ENCODE measurements around the gene OR1M1.
"Not testable (repeated sequence)": the region's sequence is repeated elsewhere in the genome, so short reads cannot be mapped to it uniquely, and the experiment has no call there.

Gene OR1M1

DNA sequence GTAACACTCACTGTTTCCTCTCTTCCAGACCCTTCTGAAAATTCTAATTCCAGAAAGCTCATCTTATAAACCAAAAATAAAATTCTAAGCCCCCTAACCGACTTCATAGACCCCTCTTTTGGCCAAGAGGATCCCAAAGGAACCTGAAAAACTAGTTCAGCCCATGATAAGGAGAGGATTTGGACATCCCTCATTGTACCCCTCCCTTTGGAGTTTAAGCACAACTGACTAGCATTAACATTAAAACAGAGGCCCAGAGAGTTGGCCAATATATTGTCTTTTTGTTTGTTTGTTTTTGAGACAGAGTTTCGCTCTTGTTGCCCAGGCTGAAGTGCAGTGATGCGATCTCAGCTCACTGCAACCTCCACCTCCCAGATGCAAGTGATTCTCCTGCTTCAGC is 42.4 kb upstream of the OR1M1 start:
- no peak for DNase-seq (ENCODE audit: low read depth in 2 of 2)
- H3K4me3 ChIP-seq (replicated peaks in 1 of 2; ENCODE audit: low read depth in 2 of 2, low read length in 2 of 2), result no peak overlapping the region
- TF ChIP-seq, protein P1, sequence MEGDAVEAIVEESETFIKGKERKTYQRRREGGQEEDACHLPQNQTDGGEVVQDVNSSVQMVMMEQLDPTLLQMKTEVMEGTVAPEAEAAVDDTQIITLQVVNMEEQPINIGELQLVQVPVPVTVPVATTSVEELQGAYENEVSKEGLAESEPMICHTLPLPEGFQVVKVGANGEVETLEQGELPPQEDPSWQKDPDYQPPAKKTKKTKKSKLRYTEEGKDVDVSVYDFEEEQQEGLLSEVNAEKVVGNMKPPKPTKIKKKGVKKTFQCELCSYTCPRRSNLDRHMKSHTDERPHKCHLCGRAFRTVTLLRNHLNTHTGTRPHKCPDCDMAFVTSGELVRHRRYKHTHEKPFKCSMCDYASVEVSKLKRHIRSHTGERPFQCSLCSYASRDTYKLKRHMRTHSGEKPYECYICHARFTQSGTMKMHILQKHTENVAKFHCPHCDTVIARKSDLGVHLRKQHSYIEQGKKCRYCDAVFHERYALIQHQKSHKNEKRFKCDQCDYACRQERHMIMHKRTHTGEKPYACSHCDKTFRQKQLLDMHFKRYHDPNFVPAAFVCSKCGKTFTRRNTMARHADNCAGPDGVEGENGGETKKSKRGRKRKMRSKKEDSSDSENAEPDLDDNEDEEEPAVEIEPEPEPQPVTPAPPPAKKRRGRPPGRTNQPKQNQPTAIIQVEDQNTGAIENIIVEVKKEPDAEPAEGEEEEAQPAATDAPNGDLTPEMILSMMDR (IDR thresholded peaks at IDR 0.05; ENCODE audit: low read depth, low read length), result no peak

DNA sequence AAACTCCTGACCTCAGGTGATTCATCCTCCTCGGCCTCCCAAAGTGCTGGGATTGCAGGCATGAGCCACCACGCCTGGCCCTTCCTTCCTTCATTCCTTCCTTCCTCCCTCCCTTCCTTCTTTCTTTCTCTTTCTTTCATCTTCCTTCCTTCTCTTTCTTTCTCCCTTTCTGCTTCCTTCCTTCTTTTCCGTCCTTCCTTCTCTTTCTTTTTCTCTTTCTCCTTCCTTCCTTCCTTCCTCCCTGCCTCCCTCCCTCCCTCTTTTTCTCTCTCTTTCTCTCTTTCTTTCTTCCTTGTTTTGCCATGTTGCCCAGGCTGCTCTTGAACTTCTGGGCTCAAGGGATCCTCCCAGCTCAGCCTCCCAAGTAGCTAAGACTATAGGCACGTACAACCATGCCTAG is 40.2 kb upstream of the OR1M1 start:
- no peak overlapping the region for H3K4me3 ChIP-seq (replicated peaks in 1 of 2; ENCODE audit: low read depth in 2 of 2, low read length in 2 of 2)
- TF ChIP-seq, protein P1 (IDR thresholded peaks at IDR 0.05; ENCODE audit: low read depth, low read length), result no peak
- no peak for DNase-seq (ENCODE audit: low read depth in 2 of 2)

DNA sequence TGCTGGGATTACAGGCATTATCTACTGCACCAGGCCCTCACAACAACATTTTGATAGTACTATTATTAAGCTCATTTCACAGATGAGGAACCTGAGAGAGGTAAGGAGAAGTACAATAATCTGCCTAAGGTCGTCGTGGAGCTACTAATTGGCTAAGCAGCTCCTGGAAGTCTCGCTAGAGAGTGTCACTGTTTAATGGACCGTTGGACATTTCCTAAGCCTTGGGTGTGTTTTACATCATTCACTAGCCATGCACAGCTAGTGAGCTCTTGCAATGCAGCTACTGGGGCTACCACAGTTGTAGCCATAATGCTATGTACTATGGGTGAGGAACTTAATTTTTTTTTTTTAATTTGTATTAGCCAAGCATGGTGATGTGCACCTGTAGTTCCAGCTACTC is 34.0 kb upstream of the OR1M1 start:
- TF ChIP-seq, protein P1 (IDR thresholded peaks at IDR 0.05; ENCODE audit: low read depth, low read length), result no peak
- H3K4me3 ChIP-seq (replicated peaks in 1 of 2; ENCODE audit: low read depth in 2 of 2, low read length in 2 of 2), result no peak overlapping the region

DNA sequence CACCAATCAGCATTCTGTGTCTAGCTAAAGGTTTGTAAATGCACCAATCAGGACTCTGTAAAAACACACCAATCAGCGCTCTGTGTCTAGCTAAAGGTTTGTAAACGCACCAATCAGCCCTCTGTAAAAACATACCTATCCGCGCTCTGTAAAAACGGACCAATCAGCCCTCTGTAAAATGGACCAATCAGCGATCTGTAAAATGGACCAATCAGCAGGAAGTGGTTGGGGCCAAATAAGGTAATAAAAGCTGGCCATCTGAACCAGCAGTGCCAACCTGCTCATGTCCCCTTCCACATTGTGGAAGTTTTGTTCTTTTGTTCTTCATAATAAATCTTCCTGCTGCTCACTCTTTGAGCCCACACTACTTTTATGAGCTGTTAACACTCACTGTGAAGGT is 33.2 kb upstream of the OR1M1 start:
- H3K4me3 ChIP-seq (replicated peaks in 1 of 2; ENCODE audit: low read depth in 2 of 2, low read length in 2 of 2); DNase-seq (ENCODE audit: low read depth in 2 of 2): not testable (repeated sequence)

More for the DNA sequence above, 34.0 kb upstream of the OR1M1 start:
- DNase-seq (ENCODE audit: low read depth in 2 of 2), result no peak

DNA sequence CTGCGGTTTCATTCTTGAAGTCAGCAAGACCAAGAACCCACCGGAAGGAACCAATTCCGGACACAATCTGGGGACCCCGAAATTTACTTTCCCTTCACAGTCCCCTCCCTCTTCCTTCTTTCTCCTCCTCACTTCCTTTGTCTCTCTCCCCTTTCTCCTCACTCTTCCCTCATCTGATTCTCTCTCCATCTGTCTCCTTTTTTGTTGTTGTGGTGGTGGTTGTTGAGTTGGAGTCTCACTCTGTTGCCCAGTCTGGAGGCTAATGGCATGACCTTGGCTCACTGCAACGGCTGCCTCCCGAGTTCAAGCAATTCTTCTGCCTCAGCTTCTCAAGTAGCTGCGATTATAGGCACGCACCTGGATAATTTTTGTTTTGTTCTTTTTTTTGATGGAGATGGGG is 32.7 kb upstream of the OR1M1 start:
- H3K4me3 ChIP-seq (replicated peaks in 1 of 2; ENCODE audit: low read depth in 2 of 2, low read length in 2 of 2), result no peak overlapping the region
- no peak for DNase-seq (ENCODE audit: low read depth in 2 of 2)
- TF ChIP-seq, protein P1 (IDR thresholded peaks at IDR 0.05; ENCODE audit: low read depth, low read length), result no peak

DNA sequence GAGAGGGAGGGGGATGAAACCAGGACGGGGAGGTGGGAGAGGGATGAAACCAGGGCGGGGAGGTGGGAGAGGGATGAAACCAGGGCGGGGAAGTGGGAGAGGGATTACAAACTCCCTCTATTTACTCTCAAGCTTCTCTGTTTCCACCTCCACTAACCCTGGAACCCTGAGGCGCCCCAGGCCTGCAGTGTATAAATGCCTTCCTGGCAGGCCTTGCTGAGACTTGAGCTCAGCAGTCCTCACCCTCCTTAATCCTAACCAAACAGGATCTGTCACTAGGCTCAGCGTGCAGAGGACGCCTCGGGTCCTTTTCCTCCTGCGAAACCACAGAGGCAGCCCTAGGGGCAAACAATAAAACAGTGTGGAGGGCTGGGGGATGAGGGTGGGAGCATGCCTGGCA is 32.1 kb upstream of the OR1M1 start:
- TF ChIP-seq, protein P1 (IDR thresholded peaks at IDR 0.05; ENCODE audit: low read depth, low read length), result no peak
- DNase-seq (ENCODE audit: low read depth in 2 of 2), result no peak
- H3K4me3 ChIP-seq (replicated peaks in 1 of 2; ENCODE audit: low read depth in 2 of 2, low read length in 2 of 2), result no peak overlapping the region

DNA sequence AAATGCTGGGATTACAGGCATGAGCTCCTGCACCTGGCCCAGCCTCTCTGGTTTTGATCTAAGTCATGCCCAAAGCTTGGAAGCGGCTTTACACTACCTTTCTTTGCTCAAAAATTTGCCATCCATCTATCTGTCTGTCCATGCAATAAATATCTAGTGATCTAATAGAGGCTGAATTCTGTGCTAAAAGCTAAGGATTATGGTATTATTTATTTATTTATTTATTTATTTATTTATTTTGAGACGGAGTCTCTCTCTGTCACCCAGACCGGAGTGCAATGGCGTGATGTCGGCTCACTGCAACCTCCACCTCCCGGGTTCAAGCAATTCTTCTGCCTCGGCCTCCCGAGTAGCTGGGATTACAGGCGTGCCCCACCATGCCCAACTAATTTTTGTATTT is 30.7 kb upstream of the OR1M1 start:
- H3K4me3 ChIP-seq (replicated peaks in 1 of 2; ENCODE audit: low read depth in 2 of 2, low read length in 2 of 2); DNase-seq (ENCODE audit: low read depth in 2 of 2): not testable (repeated sequence)

DNA sequence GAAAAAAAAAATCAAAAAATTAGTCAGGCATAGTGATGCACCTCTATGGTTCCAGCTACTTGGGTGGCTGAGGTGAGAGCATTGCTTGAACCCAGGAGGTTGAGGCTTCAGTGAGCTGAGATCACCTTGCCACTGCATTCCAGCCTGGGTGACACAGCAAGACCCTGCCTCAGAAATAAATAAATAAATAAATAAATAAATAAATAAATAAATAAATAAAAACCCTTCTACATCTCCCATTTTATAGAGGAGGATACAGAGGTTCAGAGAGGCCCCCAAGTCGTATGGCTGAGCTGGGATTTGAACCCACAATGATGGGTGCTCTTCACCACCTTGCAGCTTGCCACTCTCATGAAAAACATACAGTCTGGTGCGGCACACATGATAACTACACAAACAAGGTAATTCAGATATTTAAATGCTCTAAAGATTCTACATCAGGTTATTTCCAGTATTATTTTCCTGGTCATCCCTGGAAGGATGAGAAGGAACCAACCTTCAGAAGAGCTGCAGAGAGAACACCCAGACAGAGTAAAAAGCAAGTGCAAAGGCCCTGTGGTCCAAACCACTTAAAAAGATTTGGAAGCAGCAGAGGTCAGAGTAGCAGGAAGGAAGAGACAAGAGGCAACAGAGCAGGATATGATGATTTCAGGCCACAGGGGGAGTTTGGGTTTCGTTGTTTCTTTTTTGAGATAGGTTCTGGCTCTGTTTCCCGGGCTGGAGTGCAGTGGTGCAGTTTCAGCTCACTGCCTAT is 29.2 kb upstream of the OR1M1 start:
- H3K4me3 ChIP-seq (replicated peaks in 1 of 2; ENCODE audit: low read depth in 2 of 2, low read length in 2 of 2), result no peak overlapping the region
- TF ChIP-seq, protein P1 (IDR thresholded peaks at IDR 0.05; ENCODE audit: low read depth, low read length), result no peak
- no peak for DNase-seq (ENCODE audit: low read depth in 2 of 2)
